Inflammatory macrophage treated with lipopolysaccharide for 4 hours (primary cell): ENCODE measurements around the gene ALX4.

Experiments used
- DNase-seq: peaks from one replicate; pipeline ENCODE4 v3.0.0-alpha.2; 2020

The ALX4 gene

DNA sequence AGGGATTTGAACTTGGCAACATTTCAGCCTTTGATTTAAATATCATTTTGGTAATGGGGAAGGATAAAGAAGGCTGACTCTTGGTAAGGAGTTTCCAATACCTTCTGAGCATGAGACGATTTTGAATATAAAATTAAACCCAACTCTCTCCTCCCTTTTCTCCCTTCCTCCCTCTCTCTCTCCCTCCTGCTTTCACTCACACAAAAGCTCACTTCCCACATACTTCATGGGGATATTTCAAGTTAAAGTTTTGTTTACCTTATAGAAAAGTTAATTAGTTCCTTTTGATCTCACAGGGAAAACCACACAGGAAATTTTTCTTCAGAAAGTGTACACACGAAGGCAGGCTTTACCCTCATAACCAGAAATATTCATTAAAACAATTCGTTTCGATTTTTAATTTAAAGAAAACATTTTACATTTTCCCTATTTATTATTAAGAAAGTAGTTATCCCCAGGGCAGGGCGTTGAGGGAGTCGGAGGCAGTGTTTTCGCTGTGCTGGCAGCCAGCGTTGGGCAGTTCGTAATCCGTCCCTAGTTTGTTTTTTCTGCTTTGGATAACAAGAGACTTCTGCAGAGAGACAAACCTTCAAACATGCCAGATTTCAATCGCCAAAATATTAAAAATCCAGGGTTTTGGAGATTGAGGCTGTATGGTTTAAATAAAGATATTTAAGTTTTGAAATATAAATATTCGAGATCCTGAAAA lies 25.3 kb upstream of the ALX4 start:
- no peak for DNase-seq

DNA sequence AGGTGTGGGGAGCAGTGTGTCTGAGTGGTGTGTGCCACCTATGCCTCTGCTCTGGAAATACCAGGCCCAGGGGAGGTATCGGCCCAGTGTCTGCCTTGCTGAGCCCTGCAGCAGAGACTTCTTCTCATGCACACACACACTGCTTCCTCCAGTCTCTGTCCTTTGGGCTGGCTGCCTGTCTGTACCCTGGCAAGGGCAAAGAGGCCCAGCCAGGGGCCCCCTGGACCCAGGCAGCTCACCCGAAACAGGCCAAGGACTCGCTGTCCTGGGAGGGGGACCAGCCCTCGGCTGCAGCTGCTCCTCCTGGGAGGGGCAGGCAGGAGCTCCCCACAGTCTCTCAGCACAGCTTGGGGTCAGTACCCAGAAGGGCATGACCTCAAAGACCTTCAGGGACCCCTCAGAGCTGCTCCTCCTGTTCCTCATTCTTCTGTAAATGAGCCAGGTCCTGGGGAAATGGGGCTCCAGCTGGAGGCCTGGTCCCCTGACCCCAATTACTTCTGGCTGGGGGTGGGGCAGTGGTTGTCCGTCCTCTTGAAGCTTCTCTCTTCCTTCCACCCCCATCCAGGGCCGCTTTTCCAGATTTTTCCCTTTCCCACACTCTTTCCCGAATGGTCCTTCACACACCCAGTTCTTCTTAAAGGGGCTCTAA lies 24.5 kb upstream of the ALX4 start:
- no peak for DNase-seq

DNA sequence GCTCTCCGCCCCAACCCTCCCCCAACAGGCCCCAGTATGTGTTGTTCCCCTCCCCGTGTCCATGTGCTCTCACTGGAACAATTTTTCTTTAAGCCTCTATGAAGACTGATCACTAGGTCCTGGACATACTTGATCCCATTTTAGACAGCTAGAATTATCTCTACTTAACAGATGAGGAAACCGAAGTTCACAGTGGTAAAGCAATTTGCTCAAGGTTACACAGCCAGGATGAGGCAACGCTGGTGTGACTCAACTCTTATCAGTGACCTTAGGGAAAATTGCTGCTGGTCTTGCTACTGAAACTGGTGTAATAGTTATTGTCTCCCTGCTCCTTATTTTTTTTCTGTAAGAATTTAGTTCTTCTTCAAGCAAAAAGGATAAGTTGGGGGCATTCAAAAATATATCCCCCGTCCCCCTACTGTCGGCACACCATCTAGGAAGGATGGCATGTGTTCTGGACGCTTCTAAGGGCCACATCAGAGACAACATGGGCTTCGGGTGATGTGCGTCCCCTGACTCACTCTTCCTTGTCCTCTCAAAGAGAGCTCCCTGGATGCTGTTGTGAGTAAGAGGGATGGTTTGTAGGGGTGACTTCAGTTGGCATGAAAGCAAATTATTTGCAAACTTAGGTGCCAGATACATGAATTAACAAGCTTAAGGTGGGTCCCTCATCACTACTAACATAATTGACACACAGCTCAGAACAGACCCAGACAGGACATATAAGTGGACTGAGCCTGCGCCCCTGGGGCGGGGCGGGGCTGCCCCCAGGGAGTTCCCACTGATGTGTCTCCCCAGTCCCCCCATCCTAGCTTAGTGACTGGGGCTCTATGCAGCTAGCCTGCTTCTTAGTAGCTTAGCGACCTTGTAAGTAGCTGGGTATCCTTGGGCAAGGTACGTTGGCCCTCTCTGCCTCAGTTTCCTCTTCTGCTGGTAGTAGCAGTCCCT lies 23.6 kb upstream of the ALX4 start:
- DNase-seq, result peak; percentile 46

DNA sequence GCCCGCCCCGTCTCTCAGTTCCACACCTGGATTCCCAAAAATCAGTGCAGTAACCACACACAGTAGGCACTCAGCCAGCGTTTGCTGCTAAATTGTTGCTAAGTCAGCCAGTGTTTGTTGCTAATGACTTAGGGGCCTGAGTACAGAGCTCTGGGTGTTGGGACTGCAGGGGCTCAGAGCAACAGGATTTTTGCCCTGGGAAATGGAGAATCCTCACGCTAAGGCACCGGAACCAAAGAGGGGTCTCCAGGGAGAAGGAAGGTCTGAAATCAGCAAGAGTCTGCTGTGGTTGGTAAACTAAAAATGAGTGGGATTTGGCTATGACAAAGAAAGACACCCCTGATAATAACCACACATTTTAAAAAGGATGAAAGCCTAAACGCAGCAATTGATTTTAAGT lies 22.7 kb upstream of the ALX4 start:
- DNase-seq, result no peak

DNA sequence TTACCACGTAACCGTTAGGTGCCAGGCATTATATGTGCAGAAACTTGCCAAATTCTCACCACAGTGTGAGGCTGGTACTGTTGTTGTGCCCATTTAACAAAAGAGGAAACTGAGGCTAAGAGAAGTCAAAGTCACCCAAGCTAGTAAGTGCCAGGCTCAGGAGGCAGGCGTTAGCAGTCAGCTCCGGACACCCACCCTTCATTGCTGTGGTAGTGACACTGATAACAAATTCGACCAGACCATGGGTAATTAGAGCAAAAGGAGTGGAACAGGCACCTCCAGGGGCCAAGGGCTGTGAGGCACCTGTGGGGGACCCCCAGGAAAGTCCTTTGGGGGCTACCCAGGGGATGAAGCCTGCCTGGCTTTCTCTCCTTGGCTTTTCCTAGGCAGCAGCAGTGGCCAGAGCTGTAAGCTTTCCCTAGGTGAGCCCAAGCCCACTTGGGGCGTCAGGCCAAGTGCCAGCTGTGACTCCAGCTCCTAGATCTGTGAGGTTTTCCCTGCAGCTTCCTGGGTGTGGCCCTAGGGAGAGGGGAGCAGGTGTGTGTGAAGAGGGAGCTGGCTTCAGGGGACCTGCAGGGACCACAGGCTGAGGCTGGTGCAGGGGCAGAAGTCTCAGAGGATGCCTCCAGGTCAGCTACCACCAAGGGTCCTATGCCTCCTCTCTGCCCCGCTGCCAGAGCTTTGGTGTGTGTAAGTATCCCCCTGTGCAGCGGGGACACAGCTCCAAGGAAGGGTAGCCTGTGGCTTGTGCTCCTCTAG lies 19.7 kb upstream of the ALX4 start:
- DNase-seq, result no peak

DNA sequence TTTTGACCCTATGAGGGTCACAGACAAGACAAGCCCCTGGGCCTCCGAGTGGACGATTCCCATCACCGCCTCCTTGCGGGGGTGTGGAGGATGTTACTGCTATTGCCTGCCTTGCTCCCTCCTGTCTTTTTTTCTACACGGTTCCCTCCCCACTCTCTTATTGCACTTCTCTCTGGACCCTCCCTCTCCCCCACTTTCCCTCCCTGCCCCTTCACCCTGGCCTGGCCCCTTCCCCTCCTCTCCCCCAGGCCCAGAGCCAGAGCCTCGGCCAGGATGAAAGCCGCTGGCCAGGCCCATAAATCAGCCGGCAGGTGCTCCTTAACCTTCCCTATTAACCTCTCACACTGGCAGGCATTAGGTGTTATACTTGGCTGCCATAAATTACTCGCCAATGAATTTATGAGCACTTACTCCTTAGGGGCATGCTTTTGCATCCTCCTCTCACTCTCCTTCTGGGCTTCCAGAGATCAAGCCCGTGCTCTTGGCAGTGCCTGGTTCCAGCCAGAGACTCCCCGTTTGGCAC lies 18.3 kb upstream of the ALX4 start:
- DNase-seq, result no peak

DNA sequence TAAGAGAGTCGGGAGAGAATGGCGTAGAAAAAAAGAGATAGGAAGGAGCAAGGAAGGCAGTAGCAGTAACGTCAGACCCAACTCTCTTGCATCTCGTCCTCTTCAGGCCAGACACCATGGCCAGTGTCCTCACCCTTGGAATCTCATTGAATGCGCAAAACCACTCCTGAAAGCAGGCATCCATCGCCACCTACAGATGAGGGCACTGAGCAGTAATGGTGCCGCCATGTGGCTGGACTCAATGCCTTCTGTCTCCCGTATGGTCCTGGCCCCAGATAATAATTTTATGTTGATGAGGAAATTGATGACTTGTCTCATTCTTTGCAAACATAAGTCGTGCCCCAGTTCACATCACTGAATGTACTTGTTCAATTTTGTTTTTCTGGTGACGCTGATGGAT lies 17.8 kb upstream of the ALX4 start:
- DNase-seq, result no peak

DNA sequence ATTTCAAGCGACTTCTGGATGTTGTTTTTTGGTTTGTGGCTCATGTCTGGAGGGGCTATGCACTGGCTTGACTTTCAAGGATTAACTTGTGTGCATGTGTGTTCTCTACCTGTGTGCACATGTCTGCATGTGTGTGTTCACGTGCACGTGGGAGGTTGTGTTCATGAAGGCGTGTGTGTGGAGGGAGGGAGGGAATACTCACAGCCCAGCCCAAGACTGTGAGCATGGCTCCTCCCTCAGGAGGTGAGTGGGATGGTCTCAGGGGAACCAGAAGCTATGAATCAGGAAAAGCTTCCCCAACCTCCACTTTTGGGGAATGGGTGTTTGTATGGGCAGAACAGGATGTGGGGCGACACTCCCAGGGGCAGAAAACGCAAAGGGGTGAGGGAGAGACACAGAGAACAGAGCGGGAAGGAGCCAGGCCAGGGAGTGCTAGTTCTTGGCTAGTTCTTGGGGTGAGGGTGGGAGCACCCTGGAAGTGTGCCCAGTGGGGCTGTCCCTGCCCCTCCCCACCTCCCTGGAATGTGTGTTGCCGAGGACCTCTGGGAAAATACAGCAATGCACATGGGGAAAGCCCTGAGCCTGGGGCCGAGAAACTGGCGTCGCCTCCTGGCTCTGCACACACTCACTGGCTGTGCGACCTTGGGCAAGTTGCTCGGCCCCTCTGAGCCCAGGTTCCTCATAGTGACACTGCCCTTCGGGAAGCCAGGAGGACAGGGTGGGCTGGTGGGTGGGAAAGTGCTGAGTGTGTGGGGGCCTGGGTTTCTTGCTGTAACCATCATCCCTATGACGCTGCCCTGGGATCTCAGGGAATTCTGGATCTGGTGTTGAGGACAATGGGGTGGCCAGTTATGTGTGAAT lies 16.9 kb upstream of the ALX4 start:
- DNase-seq, result no peak

DNA sequence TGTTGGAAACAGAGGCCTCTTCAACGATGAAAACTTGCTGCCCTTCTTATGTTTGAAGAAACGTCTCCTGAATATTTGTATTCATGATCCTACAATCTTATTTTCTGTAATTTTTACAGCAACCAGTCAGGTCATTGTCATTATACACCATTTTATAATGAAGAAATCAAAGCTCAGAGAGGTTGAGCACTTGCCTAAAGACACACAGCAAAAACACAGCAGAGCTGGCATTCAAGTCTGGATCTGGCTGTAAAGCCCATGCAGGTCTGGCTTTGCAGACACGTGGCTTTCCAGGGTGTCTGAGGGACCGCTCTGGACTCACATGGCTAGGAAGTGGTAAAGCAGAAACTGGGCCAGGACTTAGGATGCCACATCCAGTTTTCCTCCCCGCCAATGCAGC lies 15.8 kb upstream of the ALX4 start:
- DNase-seq, result no peak

DNA sequence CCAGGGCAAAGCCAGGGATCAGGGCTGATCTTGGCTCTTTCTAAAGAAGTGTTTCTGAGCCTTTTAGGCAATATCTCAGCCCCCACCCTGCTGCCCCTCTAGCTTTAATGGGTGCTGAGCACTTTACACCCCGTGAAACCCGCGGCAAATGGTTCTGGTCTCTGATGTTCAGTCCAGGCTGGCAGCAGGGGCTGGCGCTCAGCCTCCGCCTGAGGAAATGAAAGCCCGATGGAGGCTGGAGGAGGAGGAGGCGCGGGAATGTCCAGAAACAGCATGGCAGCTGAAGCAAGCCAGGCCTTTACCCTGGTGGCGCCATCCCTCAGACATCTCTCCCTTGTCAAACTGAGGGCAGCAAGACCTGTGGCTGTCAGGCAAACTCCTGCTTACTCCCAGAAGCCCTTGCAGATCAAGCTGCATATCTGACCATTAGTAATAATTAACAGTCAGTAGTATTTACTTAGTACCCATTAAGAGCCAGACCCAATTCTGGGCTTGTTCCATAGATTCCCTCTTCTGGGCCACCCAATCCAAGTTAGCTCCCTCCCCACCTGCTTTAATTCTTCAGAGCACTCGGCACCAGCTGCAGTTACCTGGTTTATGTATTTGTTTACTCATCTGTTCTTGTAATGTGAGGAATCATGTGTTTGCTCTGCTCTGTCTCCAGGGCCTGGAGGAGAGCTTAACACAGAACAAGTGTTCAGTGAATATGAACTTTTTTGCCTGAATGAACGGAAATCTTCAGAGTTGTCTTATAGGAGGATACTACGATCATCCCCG lies 15.0 kb upstream of the ALX4 start:
- no peak for DNase-seq

DNA sequence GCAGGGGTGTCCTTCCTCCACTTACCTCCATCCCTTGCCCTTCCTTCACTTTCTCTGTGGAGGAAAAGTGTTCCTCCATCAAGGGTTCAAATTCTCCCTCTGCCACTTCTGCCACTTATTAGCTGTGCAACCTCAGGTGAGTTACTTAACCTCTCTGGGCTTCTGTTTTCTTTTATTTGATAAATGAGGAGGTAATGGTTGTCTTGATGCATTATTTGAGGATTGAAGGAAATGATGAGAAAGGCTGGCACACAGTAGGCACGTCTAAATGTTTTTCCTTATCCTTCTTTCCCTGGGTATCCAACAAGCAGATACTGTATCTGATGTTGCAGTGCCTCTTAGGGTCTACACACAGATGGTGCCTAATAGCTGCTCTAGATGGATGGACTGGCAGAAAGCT lies 14.3 kb upstream of the ALX4 start:
- no peak for DNase-seq

DNA sequence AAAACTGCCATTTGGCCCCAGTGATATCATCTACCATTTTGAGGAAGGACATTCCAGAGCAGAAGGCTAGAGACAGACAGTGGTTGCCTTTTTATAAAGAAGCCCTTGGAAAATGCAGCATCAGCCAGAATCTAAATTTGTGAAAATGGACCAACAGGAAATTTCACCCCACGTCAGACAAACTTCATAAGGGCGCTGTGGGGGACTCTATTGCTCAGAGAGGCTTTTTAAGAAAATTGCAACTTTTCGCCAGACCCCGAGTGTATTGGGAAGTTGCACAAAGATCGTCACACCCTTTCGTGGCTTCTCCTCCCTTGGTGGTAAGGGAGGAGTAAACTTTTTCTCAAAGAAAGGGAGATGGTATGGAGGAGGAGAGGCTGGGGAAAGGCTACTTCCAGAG lies 12.3 kb upstream of the ALX4 start:
- DNase-seq, result peak; percentile 21

DNA sequence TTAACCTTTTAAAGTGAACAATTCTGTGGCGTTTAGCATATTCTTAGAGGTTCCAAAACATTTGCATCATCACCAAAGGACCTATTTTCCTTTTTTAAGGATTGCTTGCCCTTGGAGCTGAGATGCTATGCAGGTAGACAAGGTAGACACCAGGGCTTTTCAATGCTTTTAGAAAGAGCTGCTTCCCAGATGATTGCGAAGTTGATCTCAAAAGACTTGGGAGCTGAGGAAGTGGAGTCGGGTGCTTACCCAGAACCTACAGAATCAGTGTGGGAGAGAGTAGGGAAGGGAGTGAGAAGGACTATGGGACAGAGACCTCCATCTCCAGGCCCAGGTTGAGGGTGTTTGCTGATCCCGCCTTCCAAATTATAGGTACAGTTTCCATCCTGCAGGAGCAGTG lies 11.1 kb upstream of the ALX4 start:
- DNase-seq, result no peak

DNA sequence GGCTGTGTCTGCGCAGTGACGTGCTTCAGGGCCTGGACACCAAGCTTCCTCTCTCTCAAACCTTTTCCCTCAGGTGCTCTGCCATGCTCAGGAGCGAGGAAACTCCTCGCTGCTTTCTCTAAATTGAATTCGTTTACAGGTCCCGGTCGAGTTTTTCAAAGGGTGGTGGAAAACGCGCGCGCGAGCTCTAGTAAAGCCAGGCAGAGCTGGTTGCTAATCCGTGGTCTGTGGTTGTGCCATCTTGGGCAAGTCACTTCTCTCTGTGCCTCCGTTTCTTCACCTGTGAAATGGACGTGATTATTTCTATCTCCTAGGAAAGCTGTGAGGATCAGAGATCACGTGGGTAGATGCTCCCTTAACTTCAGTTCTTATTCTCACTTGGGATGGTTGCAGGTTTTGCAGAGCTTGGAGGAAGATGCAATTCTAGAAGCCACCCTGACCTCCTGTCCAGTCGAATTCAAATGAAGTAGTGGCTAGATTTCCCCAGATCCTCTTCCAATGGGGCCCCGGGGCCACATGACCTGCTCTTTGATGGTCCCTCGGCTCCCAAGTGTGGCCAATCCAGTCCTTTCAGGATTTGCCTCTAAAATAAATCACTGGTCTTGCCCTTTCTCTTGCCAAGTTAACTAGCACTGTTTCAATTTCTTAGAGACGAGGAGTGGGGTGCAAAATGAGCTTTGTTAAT lies 10.5 kb upstream of the ALX4 start:
- DNase-seq, result no peak

DNA sequence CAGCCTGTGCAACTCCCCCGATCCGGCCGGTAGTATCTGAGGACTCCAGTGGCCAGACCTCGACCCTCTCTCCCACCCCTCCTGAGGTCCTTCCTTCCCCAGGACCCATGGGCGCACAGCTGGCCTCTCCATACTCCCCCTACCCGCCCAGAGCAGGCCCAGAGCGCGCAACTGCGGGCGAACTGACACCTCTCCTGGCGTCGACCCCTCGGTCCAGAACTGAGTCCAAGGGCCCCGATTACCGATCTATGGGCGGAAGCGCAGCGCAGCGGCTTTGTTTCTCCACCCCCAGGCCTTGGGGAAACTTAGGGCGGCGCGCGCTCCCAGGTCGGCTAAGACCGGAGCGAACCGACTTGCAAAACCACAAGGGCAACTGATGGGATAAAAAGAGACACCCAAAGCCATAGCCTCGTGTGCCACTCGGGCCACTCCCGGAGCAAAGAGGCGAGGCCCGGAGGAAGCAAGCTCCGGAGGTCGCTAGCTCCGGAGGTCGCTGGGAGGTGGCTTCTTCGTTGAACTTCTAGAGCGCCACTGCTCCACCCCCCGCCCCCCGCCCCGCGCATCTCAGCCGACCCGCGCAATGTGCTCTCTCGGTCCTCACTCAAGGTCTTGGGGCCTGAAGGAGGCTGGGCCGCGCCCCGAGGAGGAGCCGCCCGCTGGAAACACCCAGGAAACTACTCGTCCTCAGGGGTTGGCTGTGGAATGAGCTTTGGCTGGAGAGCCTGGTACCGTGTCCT lies 9.8 kb upstream of the ALX4 start:
- DNase-seq, result no peak

DNA sequence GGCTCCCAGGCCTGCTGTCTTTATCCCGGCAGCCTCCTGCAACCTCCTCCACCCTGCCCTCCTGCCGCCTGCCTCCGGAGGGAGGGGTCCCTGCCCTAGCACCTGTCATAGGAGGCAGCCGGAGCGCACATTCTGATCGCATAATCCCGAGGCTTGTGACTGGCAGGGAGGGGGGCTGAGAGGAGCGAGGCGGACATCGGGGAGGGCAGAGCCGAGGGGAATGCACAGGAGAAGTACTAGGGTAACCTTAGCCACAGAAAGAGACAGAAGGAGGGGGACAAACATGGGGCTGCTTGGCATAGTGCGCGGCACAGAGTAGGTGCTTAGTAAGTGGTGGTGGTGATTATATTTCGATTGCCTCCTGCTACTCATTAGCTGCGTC lies 9.2 kb upstream of the ALX4 start:
- DNase-seq, result no peak

DNA sequence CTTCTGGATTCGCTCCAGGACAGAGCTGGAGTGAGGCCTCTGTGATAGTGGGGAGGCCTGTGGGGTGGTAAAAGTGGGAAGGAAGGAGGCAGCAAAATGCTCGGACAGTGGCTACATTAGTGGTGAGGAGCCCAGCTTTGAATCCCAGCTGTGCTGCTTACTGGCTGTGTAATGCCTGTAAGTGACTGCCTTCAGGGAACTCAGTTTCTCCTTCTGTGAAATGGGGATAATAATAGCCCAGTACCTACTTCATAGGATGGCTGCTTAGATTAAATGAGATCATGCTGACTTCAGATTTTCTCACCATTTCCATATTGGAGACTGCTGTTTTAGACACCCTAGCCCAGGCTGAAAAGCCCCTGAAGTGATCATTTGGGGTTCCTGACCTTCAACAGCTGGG lies 8.4 kb upstream of the ALX4 start:
- no peak for DNase-seq

DNA sequence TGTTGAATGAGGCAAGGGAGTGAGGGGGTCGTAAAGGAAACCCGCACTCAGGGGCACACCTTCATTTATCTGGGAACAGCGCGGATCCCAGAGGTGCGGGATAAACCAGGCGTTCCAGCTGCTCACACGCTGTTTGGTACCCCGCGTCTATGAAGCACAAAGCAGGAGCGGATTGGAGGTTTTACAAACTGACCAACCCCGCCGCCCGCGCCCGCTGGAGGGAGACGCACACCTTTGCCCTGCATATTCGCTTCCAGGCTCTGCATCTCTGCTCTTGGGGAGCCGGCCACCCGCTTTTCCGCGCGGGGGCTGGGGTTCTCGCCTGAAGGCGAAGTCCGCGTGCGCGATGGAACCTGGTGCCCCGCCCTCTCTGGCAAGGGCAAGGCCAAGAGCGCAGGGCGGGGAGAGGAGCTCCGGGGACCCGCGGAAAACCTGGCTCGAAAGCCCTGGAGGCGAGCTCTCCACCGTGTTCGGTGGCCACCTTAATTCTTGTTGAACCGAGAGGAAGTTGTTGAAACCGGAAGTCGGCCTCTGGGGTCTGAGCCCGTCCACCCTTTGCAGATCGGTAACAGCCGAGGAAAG lies 6.8 kb upstream of the ALX4 start:
- DNase-seq, result no peak

DNA sequence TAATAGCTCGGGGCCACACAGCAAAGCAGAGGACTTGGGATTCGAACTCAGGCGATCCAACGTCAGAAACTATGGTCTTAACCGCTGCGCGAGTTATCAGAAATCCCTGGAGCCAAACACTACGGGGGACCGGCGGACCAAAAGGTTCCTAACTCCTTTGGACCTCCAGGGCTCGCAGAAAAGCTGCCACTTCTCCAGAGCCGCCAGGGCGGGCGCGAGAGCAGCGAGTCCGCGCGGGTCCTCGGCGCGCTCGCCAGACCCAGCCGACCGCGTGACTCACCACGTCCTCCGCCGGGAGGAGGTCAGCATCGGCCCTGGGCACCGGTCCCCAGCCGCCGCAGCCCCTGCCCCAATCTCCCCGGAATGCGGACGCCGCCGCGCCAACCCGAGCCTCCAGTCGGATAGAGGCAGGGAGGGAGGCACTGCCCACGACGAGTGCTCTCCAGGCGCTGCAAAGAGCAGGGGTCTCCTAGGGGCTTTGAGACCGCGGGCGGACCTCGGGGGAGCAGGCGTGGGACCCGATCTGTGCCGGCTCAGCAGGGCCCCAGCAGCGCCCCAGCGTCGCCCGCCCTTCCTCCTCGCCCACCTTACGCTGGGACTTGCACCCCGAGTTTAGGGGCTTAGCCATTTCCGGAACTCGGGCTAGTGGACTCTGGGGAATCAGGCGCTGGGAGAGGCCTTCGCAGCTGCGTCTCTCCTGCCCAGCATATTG lies 6.2 kb upstream of the ALX4 start:
- no peak for DNase-seq
